PC-3 (cell line): ENCODE measurements around the gene AGAP1. TPM values are rescaled to one million over a fixed set of nuclear protein-coding genes. Genes with fewer than 3 reads are reported as not detected.

Source experiments
- ATAC-seq: fragments of 200-7000 bp; cut with Tn5 transposase; 2 replicates; pipeline ENCODE4 v1.9.1; 2020; ENCODE audit warnings: mild to moderate bottlenecking, moderate library complexity
- BruUV-seq: library from RNA; stranded (reverse); fragments of 400-500 nt; replicated peaks from 2 replicates; lab custom pipeline; 2021; lab: Mats Ljungman, UMichigan
- CTCF ChIA-PET: fragments of 300-600 bp; sonication (Branson Sonifier 250); formaldehyde crosslinking; loops from one replicate; lab custom pipeline; 2022; ENCODE audit warnings: antibody characterized with exemption; lab: Charles Lee
- POLR2A ChIA-PET: fragments of 300-600 bp; sonication (Branson Sonifier 250); formaldehyde crosslinking; loops from one replicate; lab custom pipeline; 2022; ENCODE audit warnings: antibody characterized with exemption; ENCODE audit not compliant: unreplicated experiment; lab: Charles Lee
- DNase-seq: peaks from one replicate; pipeline ENCODE4 v3.0.0-alpha.2; 2015
- H2AFZ ChIP-seq: fragments of 300-600 bp; sonication (generic); 2 replicates; pipeline ENCODE4 v1.6.0; 2016; ENCODE audit warnings: antibody characterized with exemption, low read length
- H3F3A ChIP-seq: fragments of 300-600 bp; sonication (generic); one replicate; pipeline ENCODE4 v1.6.0; 2017; ENCODE audit warnings: antibody characterized with exemption, low read length, control low read depth, mild to moderate bottlenecking; ENCODE audit not compliant: unreplicated experiment
- H3K27ac ChIP-seq: fragments of 300-600 bp; sonication (generic); 2 replicates; pipeline ENCODE4 v1.5.1; 2016; ENCODE audit warnings: mild to moderate bottlenecking, low read length
- H3K27me3 ChIP-seq: fragments of 300-600 bp; sonication (generic); 2 replicates; pipeline ENCODE4 v1.6.1; 2016; ENCODE audit warnings: low read length, mixed read lengths
- H3K36me3 ChIP-seq: fragments of 300-600 bp; sonication (generic); 2 replicates; pipeline ENCODE4 v1.6.1; 2016; ENCODE audit warnings: low read depth, mixed run types, low read length, mixed read lengths
- H3K4me1 ChIP-seq: fragments of 300-600 bp; sonication (generic); 2 replicates; pipeline ENCODE4 v1.5.1; 2016; ENCODE audit warnings: low read length; ENCODE audit not compliant: insufficient read depth
- H3K4me2 ChIP-seq: fragments of 300-600 bp; sonication (generic); 2 replicates; pipeline ENCODE4 v1.6.0; 2016; ENCODE audit warnings: low read length
- H3K4me3 ChIP-seq: fragments of 300-600 bp; sonication (generic); 2 replicates; pipeline ENCODE4 v1.5.1; 2016; ENCODE audit warnings: mild to moderate bottlenecking, low read length, mixed read lengths
- H3K79me2 ChIP-seq: fragments of 300-600 bp; sonication (generic); 2 replicates; pipeline ENCODE4 v1.6.1; 2017; ENCODE audit warnings: low read length, mixed read lengths
- H3K9ac ChIP-seq: fragments of 300-600 bp; sonication (generic); 2 replicates; pipeline ENCODE4 v1.6.0; 2016; ENCODE audit warnings: mild to moderate bottlenecking, low read length
- H3K9me2 ChIP-seq: fragments of 300-600 bp; sonication (generic); replicated peaks from 2 replicates; pipeline ENCODE4 v1.6.1; 2016; ENCODE audit warnings: mixed run types, low read length, mixed read lengths
- H3K9me3 ChIP-seq: fragments of 300-600 bp; sonication (generic); 2 replicates; pipeline ENCODE4 v1.6.1; 2016; ENCODE audit warnings: low read length, mixed read lengths
- H4K20me1 ChIP-seq: fragments of 300-600 bp; sonication (generic); 2 replicates; pipeline ENCODE4 v1.6.1; 2016; ENCODE audit warnings: low read length, mixed read lengths
- EZH2 ChIP-seq: fragments of 300-600 bp; sonication (generic); IDR thresholded peaks from one replicate; pipeline ENCODE4 v1.6.1; 2017; ENCODE audit warnings: antibody characterized with exemption, mild to moderate bottlenecking, low read length; ENCODE audit not compliant: unreplicated experiment
- EZH2phosphoT487 ChIP-seq: fragments of 300-600 bp; sonication (generic); IDR thresholded peaks from 2 replicates; pipeline ENCODE4 v1.6.1; 2018; ENCODE audit warnings: mild to moderate bottlenecking, antibody characterized with exemption, low read length, borderline replicate concordance
- intact Hi-C: fragments of 100-400 bp; cut with micrococcal nuclease; formaldehyde crosslinking; loops from 2 replicates; pipeline ENCODE4 v1.9.0; 2023
- total RNA-seq: library from RNA; depleted of rRNA; stranded (reverse); fragments of >200 nt; gene quantifications from 2 replicates; pipeline ENCODE4 v1.2.3, GENCODE V29; 2014
- TF ChIP-seq, protein P1 (sequence below): fragments of 300-600 bp; sonication (generic); conservative IDR thresholded peaks from 2 replicates; pipeline ENCODE4 v1.5.1; 2017; ENCODE audit warnings: antibody characterized with exemption, low read depth, mild to moderate bottlenecking, low read length

Gene AGAP1
- total RNA-seq, 1 experiment from 2014 or later: 31.0 TPM

GRCh38 chr2:235827585-235827992 is 333.7 kb downstream of the AGAP1 start:
- CTCF ChIA-PET: no interaction called here
- no peaks in the 10 kb centered on the region for H3K9me2 ChIP-seq
- no peaks in the 10 kb centered on the region for H4K20me1 ChIP-seq
- no peaks in the 10 kb centered on the region for H3K79me2 ChIP-seq
- no peak overlapping the region for H3K4me3 ChIP-seq
- DNase-seq (peak; percentile 85), ATAC-seq (peak; percentile 100)
- H2AFZ ChIP-seq: no peak overlapping the region
- POLR2A ChIA-PET: no interaction called here
- peak overlapping the region; percentile 63 for H3K27ac ChIP-seq
- H3K4me2 ChIP-seq: peak overlapping the region; percentile 44
- no TSS peak for BruUV-seq
- peak overlapping the region; percentile 28 for H3K9ac ChIP-seq
- H3K27me3 ChIP-seq: no peaks in the 10 kb centered on the region
- H3K36me3 ChIP-seq: peaks cover 5% of the 10 kb centered on the region; the same call in 1 of the 2 replicates
- peaks cover 13% of the 10 kb centered on the region for H3K4me1 ChIP-seq
- H3F3A ChIP-seq: no peaks in the 10 kb centered on the region
- intact Hi-C loops: no loop called here
- TF ChIP-seq EZH2phosphoT487 (no peak), EZH2 (no peak)
- TF ChIP-seq, protein P1, sequence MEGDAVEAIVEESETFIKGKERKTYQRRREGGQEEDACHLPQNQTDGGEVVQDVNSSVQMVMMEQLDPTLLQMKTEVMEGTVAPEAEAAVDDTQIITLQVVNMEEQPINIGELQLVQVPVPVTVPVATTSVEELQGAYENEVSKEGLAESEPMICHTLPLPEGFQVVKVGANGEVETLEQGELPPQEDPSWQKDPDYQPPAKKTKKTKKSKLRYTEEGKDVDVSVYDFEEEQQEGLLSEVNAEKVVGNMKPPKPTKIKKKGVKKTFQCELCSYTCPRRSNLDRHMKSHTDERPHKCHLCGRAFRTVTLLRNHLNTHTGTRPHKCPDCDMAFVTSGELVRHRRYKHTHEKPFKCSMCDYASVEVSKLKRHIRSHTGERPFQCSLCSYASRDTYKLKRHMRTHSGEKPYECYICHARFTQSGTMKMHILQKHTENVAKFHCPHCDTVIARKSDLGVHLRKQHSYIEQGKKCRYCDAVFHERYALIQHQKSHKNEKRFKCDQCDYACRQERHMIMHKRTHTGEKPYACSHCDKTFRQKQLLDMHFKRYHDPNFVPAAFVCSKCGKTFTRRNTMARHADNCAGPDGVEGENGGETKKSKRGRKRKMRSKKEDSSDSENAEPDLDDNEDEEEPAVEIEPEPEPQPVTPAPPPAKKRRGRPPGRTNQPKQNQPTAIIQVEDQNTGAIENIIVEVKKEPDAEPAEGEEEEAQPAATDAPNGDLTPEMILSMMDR: no peak
- H3K9me3 ChIP-seq: no peaks in the 10 kb centered on the region

DNA sequence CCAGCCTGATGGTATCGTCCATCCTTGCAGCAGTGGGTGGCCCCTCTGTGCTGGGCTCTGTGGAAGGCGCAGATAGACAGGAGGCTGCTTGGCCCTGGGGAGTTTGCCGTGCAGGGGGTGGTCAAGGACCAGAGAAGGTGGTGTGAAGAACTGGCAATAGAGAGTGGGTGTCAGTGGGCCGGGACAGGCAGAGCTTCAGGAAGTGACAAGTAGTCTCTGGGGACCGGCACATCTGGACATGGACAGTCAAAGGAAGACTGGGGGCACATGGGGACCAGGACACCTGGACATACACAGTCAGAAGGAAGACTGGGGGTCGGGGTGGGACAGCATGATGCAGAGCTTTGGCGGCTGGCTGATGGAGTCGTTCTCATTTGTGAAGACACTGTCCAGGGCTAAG is 335.9 kb downstream of the AGAP1 start:
- Histone ChIP-seq H3K79me2 (no peaks in the 10 kb centered on the region), H3K4me2 (no peak overlapping the region), H3K36me3 (peaks cover 5% of the 10 kb centered on the region; the same call in 1 of the 2 replicates), H3K27me3 (no peaks in the 10 kb centered on the region), H3K4me3 (no peak overlapping the region), H2AFZ (no peak overlapping the region), H3F3A (no peaks in the 10 kb centered on the region), H3K9ac (no peak overlapping the region), H3K9me2 (no peaks in the 10 kb centered on the region), H3K27ac (no peak overlapping the region), H3K9me3 (no peaks in the 10 kb centered on the region), H4K20me1 (no peaks in the 10 kb centered on the region), H3K4me1 (peaks cover 13% of the 10 kb centered on the region)
- intact Hi-C loops: no loop called here
- TF ChIP-seq EZH2phosphoT487: no peak
- TF ChIP-seq, protein P1: no peak
- TF ChIP-seq EZH2: no peak
- ChIA-PET CTCF (no interaction called here), POLR2A (no interaction called here)
- ATAC-seq (no peak), DNase-seq (no peak)
- no TSS peak for BruUV-seq

GRCh38 chr2:235831755-235832154 is 337.9 kb downstream of the AGAP1 start:
- H3F3A ChIP-seq: no peaks in the 10 kb centered on the region
- H3K27me3 ChIP-seq: no peaks in the 10 kb centered on the region
- no peak overlapping the region for H3K4me3 ChIP-seq
- CTCF ChIA-PET: no interaction called here
- intact Hi-C loops: no loop called here
- POLR2A ChIA-PET: no interaction called here
- H2AFZ ChIP-seq: no peak overlapping the region
- TF ChIP-seq EZH2: no peak
- TF ChIP-seq, protein P1: no peak
- TF ChIP-seq EZH2phosphoT487: no peak
- H3K79me2 ChIP-seq: no peaks in the 10 kb centered on the region
- no peaks in the 10 kb centered on the region for H4K20me1 ChIP-seq
- H3K9ac ChIP-seq: no peak overlapping the region
- ATAC-seq (no peak), DNase-seq (no peak)
- H3K4me1 ChIP-seq: peaks cover 21% of the 10 kb centered on the region
- H3K9me3 ChIP-seq: no peaks in the 10 kb centered on the region
- peaks cover 5% of the 10 kb centered on the region; the same call in 1 of the 2 replicates for H3K36me3 ChIP-seq
- no peak overlapping the region for H3K27ac ChIP-seq
- no peaks in the 10 kb centered on the region for H3K9me2 ChIP-seq
- BruUV-seq: no TSS peak
- H3K4me2 ChIP-seq: no peak overlapping the region
